Smooth muscle cell (in vitro differentiated cells): Measurements from ENCODE around the gene MAP3K8. TPM values are rescaled to one million over a fixed set of nuclear protein-coding genes. Genes with fewer than 3 reads are reported as not detected.

Source experiments
- DNase-seq: peaks from one replicate; lab custom pipeline; 2025; ENCODE audit not compliant: unreplicated experiment; lab: John Stamatoyannopoulos, UW
- H2AFZ ChIP-seq: fragments of 200-600 bp; sonication (generic); 2 replicates; pipeline ENCODE4 v1.6.0; 2016; ENCODE audit warnings: antibody characterized with exemption, low read depth, mild to moderate bottlenecking
- H3F3A ChIP-seq: fragments of 200-600 bp; sonication (generic); 2 replicates; pipeline ENCODE4 v1.6.0; 2017; ENCODE audit warnings: antibody characterized with exemption, low read depth
- H3K27ac ChIP-seq: fragments of 200-600 bp; sonication (generic); 2 replicates; pipeline ENCODE4 v1.5.1; 2016; ENCODE audit warnings: low read depth, mild to moderate bottlenecking
- H3K27me3 ChIP-seq: fragments of 200-600 bp; sonication (generic); 2 replicates; pipeline ENCODE4 v1.6.1; 2016; ENCODE audit warnings: low read depth, mild to moderate bottlenecking
- H3K36me3 ChIP-seq: fragments of 200-600 bp; sonication (generic); 2 replicates; pipeline ENCODE4 v1.5.1; 2016; ENCODE audit warnings: low read depth
- H3K4me1 ChIP-seq: fragments of 200-600 bp; sonication (generic); 2 replicates; pipeline ENCODE4 v1.5.1; 2016; ENCODE audit warnings: low read depth
- H3K4me2 ChIP-seq: fragments of 200-600 bp; sonication (generic); 2 replicates; pipeline ENCODE4 v1.6.0; 2016; ENCODE audit warnings: mild to moderate bottlenecking
- H3K4me3 ChIP-seq: fragments of 200-600 bp; sonication (generic); 2 replicates; pipeline ENCODE4 v1.5.1; 2016; ENCODE audit warnings: mild to moderate bottlenecking
- H3K79me2 ChIP-seq: fragments of 200-600 bp; sonication (generic); 2 replicates; pipeline ENCODE4 v1.6.0; 2016; ENCODE audit warnings: low read depth, mild to moderate bottlenecking
- H3K9ac ChIP-seq: fragments of 200-600 bp; sonication (generic); 2 replicates; pipeline ENCODE4 v1.6.0; 2016; ENCODE audit warnings: low read depth
- H3K9me3 ChIP-seq: fragments of 200-600 bp; sonication (generic); replicated peaks from 2 replicates; pipeline ENCODE4 v1.5.1; 2016; ENCODE audit warnings: low read depth
- H4K20me1 ChIP-seq: fragments of 200-600 bp; sonication (generic); 2 replicates; pipeline ENCODE4 v1.6.0; 2016; ENCODE audit warnings: low read depth
- WGBS: methylation state at CpG from one replicate; pipeline ENCODE4 v1.1.7; 2016; ENCODE audit warnings: low lambda C conversion rate; 5-methylcytosine and 5-hydroxymethylcytosine counted together
- polyA plus RNA-seq: library from polyadenylated mRNA; unstranded; fragments of >200 nt; fragmentation: Nextera tagmentation; extraction: Ambion mirVana; gene quantifications from 2 replicates; pipeline ENCODE4 v1.2.1, GENCODE V29; 2016
- total RNA-seq: library from RNA; depleted of rRNA; stranded (reverse); fragments of >200 nt; gene quantifications from 2 replicates; pipeline ENCODE4 v1.2.3, GENCODE V29; 2014
- TF ChIP-seq, protein P1 (sequence below): fragments of 200-600 bp; sonication (generic); IDR thresholded peaks from 2 replicates; pipeline ENCODE4 v1.5.1; 2017; ENCODE audit warnings: borderline replicate concordance, mild to moderate bottlenecking, antibody characterized with exemption; ENCODE audit not compliant: insufficient read depth, poor library complexity, severe bottlenecking

The MAP3K8 gene
- total and polyA plus RNA-seq, 2 experiments from 2014 or later, result 10.4 to 18.5 TPM

GRCh38 chr10:30398193-30398592, 35.8 kb upstream of the MAP3K8 start:
- 84% methylated on average over 2 of the region's 2 CpGs for WGBS
- Histone ChIP-seq H3K4me3 (no peak overlapping the region), H3K27me3 (peaks cover 6% of the 10 kb centered on the region)

GRCh38 chr10:30398788-30399187, 35.2 kb upstream of the MAP3K8 start:
- no peak overlapping the region for H3K9ac ChIP-seq
- H3F3A ChIP-seq, result no peaks in the 10 kb centered on the region
- no peak overlapping the region for H2AFZ ChIP-seq
- no peak overlapping the region for H3K27ac ChIP-seq
- H4K20me1 ChIP-seq, result no peaks in the 10 kb centered on the region
- TF ChIP-seq, protein P1, sequence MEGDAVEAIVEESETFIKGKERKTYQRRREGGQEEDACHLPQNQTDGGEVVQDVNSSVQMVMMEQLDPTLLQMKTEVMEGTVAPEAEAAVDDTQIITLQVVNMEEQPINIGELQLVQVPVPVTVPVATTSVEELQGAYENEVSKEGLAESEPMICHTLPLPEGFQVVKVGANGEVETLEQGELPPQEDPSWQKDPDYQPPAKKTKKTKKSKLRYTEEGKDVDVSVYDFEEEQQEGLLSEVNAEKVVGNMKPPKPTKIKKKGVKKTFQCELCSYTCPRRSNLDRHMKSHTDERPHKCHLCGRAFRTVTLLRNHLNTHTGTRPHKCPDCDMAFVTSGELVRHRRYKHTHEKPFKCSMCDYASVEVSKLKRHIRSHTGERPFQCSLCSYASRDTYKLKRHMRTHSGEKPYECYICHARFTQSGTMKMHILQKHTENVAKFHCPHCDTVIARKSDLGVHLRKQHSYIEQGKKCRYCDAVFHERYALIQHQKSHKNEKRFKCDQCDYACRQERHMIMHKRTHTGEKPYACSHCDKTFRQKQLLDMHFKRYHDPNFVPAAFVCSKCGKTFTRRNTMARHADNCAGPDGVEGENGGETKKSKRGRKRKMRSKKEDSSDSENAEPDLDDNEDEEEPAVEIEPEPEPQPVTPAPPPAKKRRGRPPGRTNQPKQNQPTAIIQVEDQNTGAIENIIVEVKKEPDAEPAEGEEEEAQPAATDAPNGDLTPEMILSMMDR, result no peak
- no peak overlapping the region for H3K4me2 ChIP-seq
- 62% methylated on average over 4 of the region's 4 CpGs for WGBS
- no peak overlapping the region for H3K4me3 ChIP-seq
- peaks cover 6% of the 10 kb centered on the region for H3K27me3 ChIP-seq
- no peak for DNase-seq
- H3K79me2 ChIP-seq, result no peaks in the 10 kb centered on the region
- H3K36me3 ChIP-seq, result no peaks in the 10 kb centered on the region
- no peaks in the 10 kb centered on the region for H3K9me3 ChIP-seq
- no peaks in the 10 kb centered on the region for H3K4me1 ChIP-seq

More at GRCh38 chr10:30398193-30398592, 35.8 kb upstream of the MAP3K8 start:
- TF ChIP-seq, protein P1, result no peak
- DNase-seq, result no peak
- Histone ChIP-seq H3K4me2 (no peak overlapping the region), H4K20me1 (no peaks in the 10 kb centered on the region), H3F3A (no peaks in the 10 kb centered on the region), H3K4me1 (no peaks in the 10 kb centered on the region), H3K9ac (no peak overlapping the region), H2AFZ (no peak overlapping the region), H3K36me3 (no peaks in the 10 kb centered on the region), H3K9me3 (no peaks in the 10 kb centered on the region), H3K27ac (no peak overlapping the region), H3K79me2 (no peaks in the 10 kb centered on the region)

DNA sequence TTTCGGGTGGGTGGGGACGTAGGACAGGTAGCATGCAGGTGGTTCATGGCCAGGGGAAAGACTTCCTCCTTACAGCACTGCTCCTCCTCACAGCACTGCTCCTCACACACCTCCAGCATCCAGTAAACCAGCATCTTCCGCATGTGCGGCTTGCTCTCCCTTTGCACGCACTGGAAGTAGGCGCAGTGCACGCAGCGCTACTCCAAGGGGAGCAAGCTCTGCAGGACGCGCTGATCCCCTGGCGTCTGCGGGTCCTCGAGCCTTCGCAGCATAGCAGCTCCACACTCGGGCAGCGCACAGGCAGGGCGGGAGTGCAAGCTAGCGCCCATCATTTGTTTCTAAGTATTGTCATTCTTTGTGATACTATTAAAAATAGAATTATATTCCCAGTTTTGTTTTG, 30.5 kb upstream of the MAP3K8 start:
- H3K9me3 ChIP-seq, result peaks cover 6% of the 10 kb centered on the region
- no peaks in the 10 kb centered on the region for H4K20me1 ChIP-seq
- peaks cover 2% of the 10 kb centered on the region for H3K27me3 ChIP-seq
- no peaks in the 10 kb centered on the region for H3K79me2 ChIP-seq
- H3F3A ChIP-seq, result no peaks in the 10 kb centered on the region
- H3K9ac ChIP-seq, result no peak overlapping the region
- no peaks in the 10 kb centered on the region for H3K36me3 ChIP-seq
- H3K4me2 ChIP-seq, result no peak overlapping the region
- TF ChIP-seq, protein P1, result no peak
- H3K4me1 ChIP-seq, result no peaks in the 10 kb centered on the region
- no peak overlapping the region for H2AFZ ChIP-seq
- H3K27ac ChIP-seq, result no peak overlapping the region
- DNase-seq, result no peak
- WGBS, result 99% methylated on average over 18 of the region's 18 CpGs
- no peak overlapping the region for H3K4me3 ChIP-seq

DNA sequence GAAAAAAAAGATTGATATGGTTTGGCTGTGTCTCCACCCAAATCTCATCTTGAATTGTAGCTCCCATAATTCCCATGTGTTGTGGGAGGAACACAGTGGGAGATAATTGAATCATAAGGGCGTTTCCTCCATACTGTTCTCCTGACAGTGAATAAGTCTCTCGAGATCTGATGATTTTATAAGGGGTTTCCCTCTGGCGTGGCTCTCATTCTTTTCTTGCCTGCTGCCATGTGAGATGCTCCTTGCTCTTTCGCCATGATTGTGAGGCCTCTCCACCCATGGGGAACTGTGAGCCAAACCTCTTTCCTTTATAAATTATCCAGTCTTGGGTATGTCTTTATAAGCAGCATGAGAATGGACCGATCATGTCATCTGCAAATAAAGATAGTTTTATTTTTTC, 29.4 kb upstream of the MAP3K8 start:
- Histone ChIP-seq H3K4me1 (no peaks in the 10 kb centered on the region), H2AFZ (no peak overlapping the region), H3K9ac (no peak overlapping the region), H3K4me2 (no peak overlapping the region), H4K20me1 (no peaks in the 10 kb centered on the region), H3K27ac (no peak overlapping the region), H3F3A (no peaks in the 10 kb centered on the region), H3K36me3 (no peaks in the 10 kb centered on the region), H3K79me2 (no peaks in the 10 kb centered on the region), H3K27me3 (no peaks in the 10 kb centered on the region), H3K9me3 (peaks cover 6% of the 10 kb centered on the region), H3K4me3 (no peak overlapping the region)
- no peak for DNase-seq
- TF ChIP-seq, protein P1, result no peak
- 93% methylated on average over 5 of the region's 5 CpGs for WGBS
